GM19455 (cell line): Measurements from ENCODE around the gene SECISBP2.

Experiments
- ATAC-seq: cut with Tn5 transposase; IDR thresholded peaks from one replicate; pipeline ENCODE4 v1.9.1; 2021; ENCODE audit not compliant: unreplicated experiment

SECISBP2 gene

GRCh38 chr9:89346696-89347095 lies 28.4 kb downstream of the SECISBP2 start:
- no peak for ATAC-seq

- ATAC-seq, result no peak
Measured at GRCh38 chr9:89347651-89348050, 29.4 kb downstream of the SECISBP2 start.

GRCh38 chr9:89349607-89350006 lies 31.3 kb downstream of the SECISBP2 start:
- ATAC-seq, result no peak

GRCh38 chr9:89350988-89351557 lies 32.8 kb downstream of the SECISBP2 start:
- no peak for ATAC-seq

- ATAC-seq, result no peak
Measured at GRCh38 chr9:89351584-89352300, 33.4 kb downstream of the SECISBP2 start.

GRCh38 chr9:89352451-89352850 lies 34.2 kb downstream of the SECISBP2 start:
- ATAC-seq, result no peak

- ATAC-seq, result no peak
Measured at GRCh38 chr9:89352874-89353649, 34.8 kb downstream of the SECISBP2 start.

GRCh38 chr9:89353989-89354388 lies 35.7 kb downstream of the SECISBP2 start:
- ATAC-seq, result no peak

GRCh38 chr9:89354471-89354870 lies 36.2 kb downstream of the SECISBP2 start:
- ATAC-seq, result no peak

- ATAC-seq, result no peak
Measured at GRCh38 chr9:89356782-89357181, 38.5 kb downstream of the SECISBP2 start.

GRCh38 chr9:89357331-89358197 lies 39.3 kb downstream of the SECISBP2 start:
- no peak for ATAC-seq

GRCh38 chr9:89358376-89358916 lies 40.1 kb downstream of the SECISBP2 start:
- ATAC-seq, result no peak

- ATAC-seq, result no peak
Measured at GRCh38 chr9:89358985-89359384, 40.7 kb downstream of the SECISBP2 start.

GRCh38 chr9:89359751-89360261 lies 41.5 kb downstream of the SECISBP2 start:
- no peak for ATAC-seq

- no peak for ATAC-seq
Measured at GRCh38 chr9:89360465-89360864, 42.2 kb downstream of the SECISBP2 start.

GRCh38 chr9:89361031-89361430 lies 42.7 kb downstream of the SECISBP2 start:
- no peak for ATAC-seq

GRCh38 chr9:89361816-89362646 lies 43.7 kb downstream of the SECISBP2 start:
- ATAC-seq, result no peak

- ATAC-seq, result no peak
Measured at GRCh38 chr9:89362647-89363310, 44.5 kb downstream of the SECISBP2 start.

GRCh38 chr9:89363311-89363670 lies 45.0 kb downstream of the SECISBP2 start:
- ATAC-seq, result no peak
